GM13977 (cell line): ENCODE measurements around the gene GTF2F1.

Source experiments
- DNase-seq: peaks from one replicate; pipeline ENCODE4 v3.0.0; 2012; ENCODE audit warnings: low spot score
- in situ Hi-C: fragments of 300-500 bp; cut with MboI; formaldehyde crosslinking; loops from one replicate; pipeline ENCODE4 v1.12.0; 2022; ENCODE audit warnings: low sequenced_read_pairs, low pct_unique_long_range_greater_than_20kb, mixed read lengths, inconsistent platforms; ENCODE audit not compliant: unreplicated experiment
- TF ChIP-seq, protein P1 (sequence below): IDR thresholded peaks from 2 replicates; pipeline ENCODE4 v1.5.1; 2012; ENCODE audit warnings: mild to moderate bottlenecking, control low read depth; ENCODE audit not compliant: insufficient read depth; ENCODE audit errors: extremely low read depth, missing control alignments

The GTF2F1 gene

DNA sequence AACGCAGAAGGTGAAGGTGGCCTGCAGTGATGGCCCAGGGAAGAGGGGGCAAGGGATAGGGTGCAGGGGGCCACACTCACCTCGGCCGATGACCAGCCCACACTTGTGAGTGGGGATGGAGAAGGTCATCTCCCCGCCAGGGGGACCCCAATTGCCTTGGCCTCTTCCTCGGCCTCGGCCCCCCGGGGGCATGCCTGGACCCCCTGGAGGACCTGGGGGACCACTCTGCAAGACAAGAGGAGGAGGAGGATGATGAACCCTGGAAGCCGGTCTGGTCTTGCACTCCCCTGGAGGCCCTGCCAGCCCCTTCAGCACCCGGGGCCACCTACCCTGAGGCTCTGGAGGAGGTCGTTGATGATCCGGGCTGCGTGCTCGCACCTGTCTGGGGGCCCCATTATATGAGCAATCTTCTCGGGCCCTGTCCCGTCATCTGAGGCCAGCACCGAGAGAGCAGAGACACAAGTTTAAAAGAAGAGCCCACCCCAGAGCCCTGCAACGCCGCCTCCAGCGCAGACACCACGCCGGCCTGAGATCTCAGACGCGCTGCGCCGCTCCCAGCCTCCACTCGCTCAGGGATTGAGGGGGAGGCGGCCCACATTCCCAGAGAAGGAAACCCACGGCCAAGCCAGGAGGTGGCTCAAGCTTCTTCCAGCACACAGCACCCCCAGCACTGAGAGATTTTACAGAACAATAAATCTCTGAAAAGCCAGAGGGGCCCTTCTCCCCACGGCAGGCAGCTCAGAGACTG, 23.9 kb upstream of the GTF2F1 start:
- TF ChIP-seq, protein P1, sequence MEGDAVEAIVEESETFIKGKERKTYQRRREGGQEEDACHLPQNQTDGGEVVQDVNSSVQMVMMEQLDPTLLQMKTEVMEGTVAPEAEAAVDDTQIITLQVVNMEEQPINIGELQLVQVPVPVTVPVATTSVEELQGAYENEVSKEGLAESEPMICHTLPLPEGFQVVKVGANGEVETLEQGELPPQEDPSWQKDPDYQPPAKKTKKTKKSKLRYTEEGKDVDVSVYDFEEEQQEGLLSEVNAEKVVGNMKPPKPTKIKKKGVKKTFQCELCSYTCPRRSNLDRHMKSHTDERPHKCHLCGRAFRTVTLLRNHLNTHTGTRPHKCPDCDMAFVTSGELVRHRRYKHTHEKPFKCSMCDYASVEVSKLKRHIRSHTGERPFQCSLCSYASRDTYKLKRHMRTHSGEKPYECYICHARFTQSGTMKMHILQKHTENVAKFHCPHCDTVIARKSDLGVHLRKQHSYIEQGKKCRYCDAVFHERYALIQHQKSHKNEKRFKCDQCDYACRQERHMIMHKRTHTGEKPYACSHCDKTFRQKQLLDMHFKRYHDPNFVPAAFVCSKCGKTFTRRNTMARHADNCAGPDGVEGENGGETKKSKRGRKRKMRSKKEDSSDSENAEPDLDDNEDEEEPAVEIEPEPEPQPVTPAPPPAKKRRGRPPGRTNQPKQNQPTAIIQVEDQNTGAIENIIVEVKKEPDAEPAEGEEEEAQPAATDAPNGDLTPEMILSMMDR: no peak
- peak; percentile 13 for DNase-seq
- in situ Hi-C loops: no loop called here

DNA sequence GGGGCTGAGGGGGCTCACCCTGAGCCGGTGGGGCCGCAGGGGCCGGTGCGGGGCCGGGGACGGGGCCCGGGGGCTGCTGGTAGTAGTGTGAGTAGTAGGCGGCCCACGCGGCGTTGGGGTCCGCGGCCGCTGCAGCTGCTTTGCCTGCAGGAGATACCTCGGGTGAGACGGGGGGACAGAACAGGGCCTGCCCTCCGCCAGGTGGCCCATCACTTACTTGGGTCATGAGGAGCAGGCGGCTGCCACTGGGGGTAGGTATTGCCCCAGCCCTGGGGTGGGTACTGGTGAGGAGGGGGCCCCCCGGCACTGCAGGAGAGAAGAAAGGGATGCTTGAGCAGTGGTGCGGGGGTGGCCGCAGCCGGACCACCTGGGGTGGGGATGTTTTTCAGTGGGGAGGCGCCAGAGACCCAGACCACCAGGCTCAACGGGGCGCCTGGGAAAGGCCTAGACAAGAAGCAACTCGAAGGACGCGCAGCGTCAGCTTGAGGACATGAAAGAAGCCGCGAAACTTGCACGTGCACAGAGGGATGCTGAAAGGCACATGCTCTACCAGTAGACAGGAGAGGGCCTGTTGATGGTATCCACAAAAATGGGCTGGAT, 22.7 kb upstream of the GTF2F1 start:
- TF ChIP-seq, protein P1: no peak
- peak; percentile 26 for DNase-seq
- in situ Hi-C loops: no loop called here

DNA sequence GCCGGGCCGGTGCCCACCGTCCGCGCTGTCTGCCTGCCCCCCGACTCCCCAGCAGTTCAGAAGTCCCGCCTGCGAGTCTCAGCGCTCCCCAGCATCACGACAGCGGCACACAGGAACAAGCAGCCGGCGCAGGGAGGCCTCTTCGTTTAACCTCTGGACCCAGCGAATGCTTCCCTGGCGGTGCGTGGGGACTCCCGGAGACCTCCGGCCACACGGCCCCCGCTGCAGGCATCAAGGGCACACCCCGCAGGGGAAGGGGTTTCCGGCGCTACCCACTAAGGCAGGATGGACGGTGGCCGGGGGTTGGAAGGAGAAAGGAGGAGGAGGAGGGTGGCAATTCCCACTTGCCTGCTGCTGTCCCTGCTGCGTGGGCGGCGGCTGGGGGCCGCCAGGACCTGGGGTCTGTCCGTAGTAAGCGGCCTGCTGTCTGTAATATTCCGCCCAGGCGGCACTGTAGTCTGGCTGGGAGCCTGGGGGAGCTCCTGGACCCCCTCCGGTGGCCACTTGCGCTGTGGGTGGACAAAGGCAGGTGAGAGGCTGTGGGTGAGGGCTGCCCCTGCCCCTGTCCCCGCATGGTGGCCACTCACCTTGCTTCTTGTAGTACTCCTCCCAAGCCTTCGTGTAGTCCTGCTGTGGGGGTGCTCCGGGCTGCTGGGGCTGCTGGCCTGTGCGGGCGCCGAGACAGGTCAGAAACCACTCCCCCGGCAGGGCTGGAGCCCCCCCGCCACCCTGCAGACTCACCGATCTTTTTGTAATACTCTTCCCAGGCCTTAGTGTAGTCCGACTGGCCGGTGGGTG, 22.0 kb upstream of the GTF2F1 start:
- TF ChIP-seq, protein P1: no peak
- peak; percentile 34 for DNase-seq
- in situ Hi-C loops: no loop called here

DNA sequence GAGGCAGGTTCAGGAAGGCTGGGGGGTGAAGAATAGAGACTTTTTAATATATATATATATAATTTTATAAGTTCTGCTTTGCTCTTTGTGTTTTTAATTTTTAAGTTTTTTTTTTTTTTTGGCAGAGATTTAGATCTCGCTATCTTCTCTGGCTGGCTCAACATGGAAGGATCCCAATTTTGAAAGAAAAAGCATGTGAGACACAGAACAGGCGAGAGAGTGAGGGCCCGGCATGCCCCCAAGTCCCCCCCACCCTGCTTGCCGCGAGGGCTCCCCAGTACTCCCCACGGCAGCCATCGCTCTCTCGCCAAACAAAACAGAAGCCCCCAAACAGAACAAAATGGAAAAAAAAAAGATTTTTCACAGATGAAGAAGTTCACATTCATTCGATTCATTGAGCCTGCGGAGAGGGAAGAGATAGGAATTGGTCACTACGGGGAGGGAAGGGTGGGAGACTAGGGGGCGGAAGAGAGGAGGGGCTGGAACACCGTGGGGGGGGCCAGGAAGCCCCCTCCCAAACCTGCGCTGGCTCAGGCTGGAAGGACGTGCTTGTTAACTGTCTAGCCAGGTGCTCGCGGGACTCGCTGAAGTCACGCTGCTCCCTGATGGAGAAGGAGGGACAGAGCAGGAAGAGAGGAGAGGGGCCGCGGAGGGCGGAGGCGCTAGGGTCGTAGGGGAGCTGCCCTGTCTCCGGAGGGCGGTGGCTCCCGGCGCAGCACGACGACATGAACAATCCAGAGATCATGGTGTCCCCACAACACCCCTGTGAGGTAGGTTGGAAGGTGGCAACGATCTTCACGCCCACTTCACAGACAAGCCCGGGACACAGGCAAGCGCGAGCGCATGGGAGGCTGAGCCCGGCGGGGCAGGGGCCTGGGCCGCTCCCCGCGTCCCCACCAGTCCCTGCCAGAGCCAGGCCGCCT, 21.0 kb upstream of the GTF2F1 start:
- in situ Hi-C loops: no loop called here
- DNase-seq: peak; percentile 14
- TF ChIP-seq, protein P1: no peak

DNA sequence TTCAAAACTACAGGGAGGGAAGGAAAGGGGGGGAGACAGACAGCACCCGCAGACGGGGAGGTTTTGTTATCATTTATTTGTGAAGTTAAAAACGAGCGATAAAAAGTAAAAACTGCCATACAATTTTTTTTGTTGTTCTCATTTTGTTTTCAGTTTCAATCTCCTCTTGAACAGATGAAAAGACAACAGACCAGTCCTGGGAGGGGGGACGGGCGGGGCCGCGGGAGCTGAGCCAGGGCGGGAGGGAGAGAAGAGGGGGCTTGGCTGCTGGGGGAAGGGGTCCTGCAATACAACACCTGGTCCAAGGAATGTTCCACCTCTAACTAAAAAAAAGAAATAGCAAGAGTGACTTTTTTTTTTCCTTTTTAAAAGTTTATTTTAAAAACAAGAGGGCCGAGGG, 20.3 kb upstream of the GTF2F1 start:
- TF ChIP-seq, protein P1: no peak
- DNase-seq: peak; percentile 10
- in situ Hi-C loops: no loop called here
